ENCODE results near the gene CPNE2. TPM values are rescaled to one million over a fixed set of nuclear protein-coding genes. Genes with fewer than 3 reads are reported as not detected.
A peak's percentile ranks its signal among the peaks of the same experiment; 100 is the strongest.
"Not testable (repeated sequence)": the region's sequence is repeated elsewhere in the genome, so short reads cannot be mapped to it uniquely, and the experiment has no call there.

The CPNE2 gene
- total RNA-seq, 1 donor from 2014 or later: 40.6 TPM

- no peak for DNase-seq
Observed at GRCh38 chr16:57169327-57169726, 76.9 kb downstream of the CPNE2 start.

GRCh38 chr16:57172721-57173290 lies 80.4 kb downstream of the CPNE2 start:
- DNase-seq: no peak

- no peak for DNase-seq
Observed at GRCh38 chr16:57175896-57176295, 83.5 kb downstream of the CPNE2 start.

GRCh38 chr16:57178196-57178595 lies 85.8 kb downstream of the CPNE2 start:
- no peak for DNase-seq

- DNase-seq: no peak
Observed at GRCh38 chr16:57178793-57179212, 86.4 kb downstream of the CPNE2 start.

GRCh38 chr16:57179215-57179828 lies 86.9 kb downstream of the CPNE2 start:
- no peak for DNase-seq

GRCh38 chr16:57184113-57184512 lies 91.7 kb downstream of the CPNE2 start:
- DNase-seq: no peak

- no peak for DNase-seq
Observed at GRCh38 chr16:57184887-57185445, 92.6 kb downstream of the CPNE2 start.

- peak; percentile 59 for DNase-seq
Observed at GRCh38 chr16:57185446-57185944, 93.1 kb downstream of the CPNE2 start.

GRCh38 chr16:57185945-57186871 lies 93.8 kb downstream of the CPNE2 start, which contains the start of the genes PSME3IP1 and RSPRY1:
TSS of gene PSME3IP1 (minus strand) at chr16:57186039. CDS start at chr16:57173854, 12,185 bp downstream.
TSS of gene RSPRY1 (plus strand) at chr16:57186329. CDS start at chr16:57204659, 18,330 bp downstream.
- peak; percentile 100 for DNase-seq

GRCh38 chr16:57186872-57187854 lies 94.8 kb downstream of the CPNE2 start:
- DNase-seq: no peak

GRCh38 chr16:57187902-57188710 lies 95.7 kb downstream of the CPNE2 start:
- not testable (repeated sequence) for DNase-seq

GRCh38 chr16:57188711-57189002 lies 96.3 kb downstream of the CPNE2 start:
- no peak for DNase-seq

GRCh38 chr16:57189527-57189926 lies 97.1 kb downstream of the CPNE2 start:
- DNase-seq: not testable (repeated sequence)

GRCh38 chr16:57190136-57190535 lies 97.8 kb downstream of the CPNE2 start:
- no peak for DNase-seq

- no peak for DNase-seq
Observed at GRCh38 chr16:57191056-57191571, 98.7 kb downstream of the CPNE2 start.

- DNase-seq: no peak
Observed at GRCh38 chr16:57192146-57192545, 99.8 kb downstream of the CPNE2 start.

- DNase-seq: no peak
Observed at GRCh38 chr16:57192720-57193486, 100.5 kb downstream of the CPNE2 start.

- DNase-seq: no peak
Observed at GRCh38 chr16:57194512-57194911, 102.1 kb downstream of the CPNE2 start.
